ENCODE data around the gene MANBA.
"Not testable (repeated sequence)": the region's sequence is repeated elsewhere in the genome, so short reads cannot be mapped to it uniquely, and the experiment has no call there.

The MANBA gene

DNA sequence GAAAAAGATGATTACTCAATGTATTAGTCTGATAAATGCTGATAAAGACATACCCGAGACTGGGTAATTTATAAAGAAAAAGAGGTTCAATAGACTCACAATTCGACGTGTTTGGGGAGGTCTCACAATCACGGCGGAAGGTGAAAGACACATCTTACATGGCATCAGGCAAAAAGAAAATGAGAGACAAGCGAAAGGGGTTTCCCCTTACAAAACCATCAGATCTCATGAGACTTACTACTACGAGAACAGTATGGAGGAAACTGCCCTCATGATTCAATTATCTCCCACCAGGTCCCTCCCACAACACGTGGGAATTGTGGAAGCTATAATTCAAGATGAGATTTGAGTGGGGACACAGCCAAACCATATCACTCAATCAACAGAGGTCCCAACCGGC, 141.7 kb downstream of the MANBA start:
- not testable (repeated sequence) for FAIRE-seq

DNA sequence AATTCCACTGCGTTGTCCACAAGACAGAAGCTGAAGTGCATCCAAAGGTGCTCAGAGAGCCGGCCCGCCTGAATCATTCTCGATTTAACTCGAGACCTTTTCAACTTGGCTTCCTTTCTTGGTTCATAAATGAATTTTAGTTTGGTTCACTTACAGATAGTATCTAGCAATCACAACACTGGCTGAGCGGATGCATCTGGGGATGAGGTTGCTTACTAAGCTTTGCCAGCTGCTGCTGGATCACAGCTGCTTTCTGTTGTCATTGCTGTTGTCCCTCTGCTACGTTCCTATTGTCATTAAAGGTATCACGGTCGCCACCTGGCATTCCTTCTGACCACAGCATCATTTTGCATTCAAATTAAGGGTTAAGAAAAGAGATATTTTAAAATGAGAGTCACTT, 144.1 kb downstream of the MANBA start:
- FAIRE-seq, result no peak

GRCh38 chr4:102614801-102615200, 146.0 kb downstream of the MANBA start:
- no peak for FAIRE-seq

- no peak for FAIRE-seq
These were observed 147.9 kb downstream of the MANBA start for GRCh38 chr4:102612824-102613366.

DNA sequence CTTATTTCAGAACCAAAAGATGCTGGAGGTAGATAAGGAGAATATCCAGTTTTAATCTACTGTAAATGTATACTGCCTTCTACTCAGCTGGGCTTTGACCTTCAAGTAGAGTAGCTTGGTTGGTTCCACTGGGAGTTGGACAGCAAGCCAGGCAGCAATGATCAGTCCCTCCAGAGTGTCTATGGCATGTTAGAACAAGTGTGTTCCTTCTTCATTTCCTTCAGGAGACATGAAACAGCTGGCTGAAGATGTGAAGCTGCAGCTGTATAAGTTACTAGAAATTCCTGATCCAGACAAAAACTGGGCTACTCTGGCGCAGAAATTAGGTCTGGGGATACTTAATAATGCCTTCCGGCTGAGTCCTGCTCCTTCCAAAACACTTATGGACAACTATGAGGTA, 148.6 kb downstream of the MANBA start:
- no peak for FAIRE-seq

GRCh38 chr4:102610476-102610875, 150.3 kb downstream of the MANBA start:
- no peak for FAIRE-seq

- FAIRE-seq, result no peak
These were observed 150.8 kb downstream of the MANBA start for GRCh38 chr4:102610007-102610406.

GRCh38 chr4:102608190-102608589, 152.6 kb downstream of the MANBA start:
- FAIRE-seq, result no peak

- FAIRE-seq, result no peak
These were observed 153.8 kb downstream of the MANBA start for GRCh38 chr4:102606846-102607450.

- no peak for FAIRE-seq
These were observed 154.5 kb downstream of the MANBA start for GRCh38 chr4:102606261-102606660.

DNA sequence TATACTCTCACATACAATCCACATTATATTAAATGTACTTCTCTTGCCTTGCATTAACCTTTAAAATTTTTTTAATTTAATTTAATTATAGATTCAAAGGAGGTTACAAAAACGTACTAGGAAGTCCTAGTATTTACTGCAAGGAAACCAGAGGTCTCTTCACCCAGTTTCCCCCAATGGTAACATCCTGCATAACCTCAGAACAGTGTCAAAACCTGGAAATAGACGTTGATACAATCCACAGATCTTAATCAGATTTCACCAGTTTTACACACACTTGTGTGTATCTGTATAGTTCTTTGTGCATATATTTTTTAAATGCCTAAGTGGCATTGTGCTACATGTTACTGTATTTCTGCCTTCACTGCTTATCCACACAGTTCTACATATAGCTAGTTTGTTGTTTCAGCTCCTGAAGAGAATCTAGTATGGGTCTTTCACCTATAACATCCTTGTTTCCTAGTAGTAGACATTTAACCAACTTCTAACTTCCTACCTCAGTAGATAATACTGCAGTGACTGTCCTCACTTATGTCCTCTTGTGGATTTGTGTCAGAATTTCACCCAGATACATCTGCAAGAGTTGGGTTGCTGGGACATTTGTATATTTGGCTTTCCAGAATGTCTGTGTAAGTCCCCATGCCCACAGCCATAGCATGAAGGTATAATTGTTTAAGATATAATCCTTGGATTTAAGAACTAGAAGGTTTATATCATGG, 156.4 kb downstream of the MANBA start:
- FAIRE-seq, result no peak

- no peak for FAIRE-seq
These were observed 159.1 kb downstream of the MANBA start for GRCh38 chr4:102601586-102602227.

- no peak for FAIRE-seq
These were observed 160.1 kb downstream of the MANBA start for GRCh38 chr4:102600689-102601088.

DNA sequence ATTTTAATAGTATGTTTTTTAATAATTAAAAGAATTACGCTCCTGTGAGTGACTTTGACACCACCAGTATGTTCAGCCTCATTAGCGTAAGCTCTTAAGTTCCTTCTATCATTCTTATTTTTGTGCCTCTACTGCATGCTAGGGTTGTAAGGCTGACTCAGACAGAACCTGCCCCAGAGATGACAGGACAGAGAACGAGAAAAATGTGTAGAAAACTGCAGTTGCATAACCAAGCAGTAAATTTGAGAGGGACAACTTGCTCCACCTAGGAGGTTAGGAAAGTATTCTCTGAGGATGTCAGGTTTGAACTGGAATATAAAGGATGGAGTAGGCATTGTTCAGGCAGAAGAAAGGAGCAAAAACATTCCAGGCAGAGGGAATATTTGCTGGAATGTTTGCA, 160.9 kb downstream of the MANBA start:
- no peak for FAIRE-seq

DNA sequence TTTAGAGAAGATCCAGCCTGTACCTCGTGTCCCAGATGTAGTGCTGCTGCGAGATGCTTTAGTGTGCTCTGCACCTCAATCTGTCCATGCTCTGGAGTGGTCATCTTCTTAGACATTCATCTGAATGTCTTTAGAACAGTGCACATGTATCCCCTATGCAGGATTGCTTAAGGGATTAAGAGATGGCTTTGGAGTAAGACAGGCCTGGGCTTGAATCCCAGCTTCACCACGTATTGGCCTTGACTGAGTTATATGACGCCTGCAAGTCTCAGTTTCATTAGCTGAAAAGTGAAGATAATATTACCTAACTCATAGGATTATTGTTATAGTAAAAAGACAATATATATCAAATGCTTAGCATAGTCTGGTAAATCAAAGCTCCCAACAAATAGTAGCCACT, 161.3 kb downstream of the MANBA start:
- no peak for FAIRE-seq

DNA sequence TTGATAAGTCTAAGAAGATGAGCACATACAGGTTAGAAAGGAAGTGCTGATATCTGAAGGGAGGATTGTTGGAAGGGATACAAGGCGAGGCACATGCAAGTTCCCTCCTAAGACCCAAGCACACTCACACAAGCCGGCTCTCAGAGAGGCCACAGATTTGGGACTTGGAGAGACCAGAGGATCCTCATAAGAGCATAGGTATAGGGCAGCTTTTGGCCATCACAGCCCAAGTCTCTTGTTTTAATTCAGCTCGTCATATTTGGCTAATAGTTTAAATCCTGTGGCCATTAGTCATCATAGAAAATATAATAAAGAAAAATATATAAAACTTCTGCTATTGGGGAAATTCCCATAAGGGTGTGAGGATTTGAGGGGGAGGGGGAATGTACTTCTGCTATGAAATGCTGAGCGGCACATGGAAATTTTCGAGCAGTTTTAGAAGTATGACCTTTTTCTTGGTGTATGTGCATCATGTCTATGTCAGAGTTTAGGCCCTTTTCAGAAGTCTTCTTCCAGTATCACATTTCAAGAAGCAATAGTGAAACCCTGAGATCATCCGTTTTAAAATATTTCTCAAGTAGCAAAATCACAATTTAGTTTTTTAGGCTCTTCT, 161.9 kb downstream of the MANBA start:
- FAIRE-seq, result no peak

GRCh38 chr4:102598086-102598761, 162.5 kb downstream of the MANBA start:
- no peak for FAIRE-seq

- no peak for FAIRE-seq
These were observed 164.2 kb downstream of the MANBA start for GRCh38 chr4:102596532-102596931.

DNA sequence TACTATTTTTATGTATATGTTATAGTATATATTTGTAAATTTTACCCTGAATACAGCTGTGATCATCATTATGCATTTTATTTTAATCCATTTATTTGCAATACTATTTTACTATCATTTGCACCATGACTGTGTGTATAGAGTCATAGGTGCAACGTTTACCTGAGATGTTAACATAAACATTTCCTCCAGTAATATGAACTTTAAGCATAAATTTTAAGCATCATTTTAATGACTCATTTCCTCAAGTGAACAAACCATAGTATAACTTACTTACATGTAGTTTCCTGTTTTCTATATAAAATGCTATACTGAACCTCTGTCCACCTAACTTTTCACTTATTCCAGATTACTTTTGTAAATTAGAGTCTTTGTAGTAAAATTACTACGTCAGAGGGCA, 166.8 kb downstream of the MANBA start:
- no peak for FAIRE-seq

- FAIRE-seq, result no peak
These were observed 167.6 kb downstream of the MANBA start for GRCh38 chr4:102593147-102593546.

DNA sequence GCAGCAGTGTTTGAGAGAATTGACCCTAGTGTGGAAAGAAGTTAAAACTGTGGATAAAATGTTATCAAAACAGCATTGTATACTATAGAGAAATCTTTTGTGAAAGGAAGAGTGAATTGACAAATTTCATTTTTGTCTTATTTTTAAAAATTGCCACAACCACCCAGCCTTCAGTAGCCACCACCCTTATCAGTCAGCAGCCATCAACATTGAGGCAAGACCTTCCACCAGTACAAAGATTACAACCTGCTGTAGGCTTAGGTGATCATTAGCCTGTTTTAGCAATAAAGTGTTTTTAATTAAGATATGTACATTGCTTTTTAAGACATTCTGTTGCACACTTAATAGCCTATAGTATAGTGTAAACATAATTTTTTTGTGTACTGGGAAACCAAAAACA, 168.5 kb downstream of the MANBA start:
- no peak for FAIRE-seq

GRCh38 chr4:102589743-102590142, 171.0 kb downstream of the MANBA start:
- no peak for FAIRE-seq

DNA sequence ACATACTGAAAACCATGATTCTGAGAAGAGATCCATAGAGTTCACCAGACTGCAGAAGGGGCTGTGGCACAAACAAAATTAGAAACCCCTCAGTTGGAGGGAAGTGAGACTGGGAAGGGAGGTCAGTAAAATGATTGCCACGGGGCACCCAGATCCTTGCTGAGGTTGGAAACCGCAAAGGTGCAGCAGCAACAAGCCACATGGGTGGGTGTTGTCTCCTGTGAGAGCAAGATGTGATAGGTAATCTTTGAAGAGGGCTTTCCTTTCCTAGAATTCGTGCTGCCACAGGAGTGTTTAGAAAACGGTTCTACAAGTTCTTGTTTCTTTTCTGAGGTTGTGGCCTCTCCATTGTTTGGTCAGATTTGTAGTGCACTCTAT, 174.1 kb downstream of the MANBA start:
- FAIRE-seq, result no peak

Measured in endometrium (tissue), 2 donors.